ENCODE results near the gene CYTH3.

CYTH3 gene

GRCh38 chr7:6164491-6164890, 107.9 kb downstream of the CYTH3 start:
- H3K4me1 ChIP-seq (ENCODE audit: control insufficient read depth, insufficient read depth, low read length), result peaks cover 37% of the 10 kb centered on the region
- H3K9me3 ChIP-seq (ENCODE audit: control insufficient read depth in 2 of 2, low read length in 2 of 2), result no peaks in the 10 kb centered on the region
- H3K27me3 ChIP-seq (ENCODE audit: control insufficient read depth in 1 of 2, insufficient read depth in 2 of 2, low read length in 2 of 2), result no peaks in the 10 kb centered on the region
- H3K9ac ChIP-seq (ENCODE audit: low read length in 2 of 2), result no peak overlapping the region
- H3K27ac ChIP-seq (ENCODE audit: low read length), result no peak overlapping the region
- peaks cover 6% of the 10 kb centered on the region in 2 donors for H3K36me3 ChIP-seq (ENCODE audit: control insufficient read depth in 2 of 2, insufficient read depth in 2 of 2, low read length in 2 of 2)
- H3K4me3 ChIP-seq (ENCODE audit: low read length in 2 of 2), result no peak overlapping the region

- Histone ChIP-seq H3K27ac (ENCODE audit: low read length) (no peak overlapping the region), H3K4me1 (ENCODE audit: control insufficient read depth, insufficient read depth, low read length) (peaks cover 35% of the 10 kb centered on the region), H3K27me3 (ENCODE audit: control insufficient read depth in 1 of 2, insufficient read depth in 2 of 2, low read length in 2 of 2) (no peaks in the 10 kb centered on the region), H3K9ac (ENCODE audit: low read length in 2 of 2) (no peak overlapping the region), H3K9me3 (ENCODE audit: control insufficient read depth in 2 of 2, low read length in 2 of 2) (no peaks in the 10 kb centered on the region), H3K36me3 (ENCODE audit: control insufficient read depth in 2 of 2, insufficient read depth in 2 of 2, low read length in 2 of 2) (peaks cover 5 to 6% of the 10 kb centered on the region in 2 donors), H3K4me3 (ENCODE audit: low read length in 2 of 2) (no peak overlapping the region)
These were observed 108.4 kb downstream of the CYTH3 start for GRCh38 chr7:6164010-6164409.

- H3K9ac ChIP-seq (ENCODE audit: low read length in 2 of 2), result no peak overlapping the region
- peaks cover 6 to 7% of the 10 kb centered on the region in 2 donors for H3K36me3 ChIP-seq (ENCODE audit: control insufficient read depth in 2 of 2, insufficient read depth in 2 of 2, low read length in 2 of 2)
- H3K27me3 ChIP-seq (ENCODE audit: control insufficient read depth in 1 of 2, insufficient read depth in 2 of 2, low read length in 2 of 2), result no peaks in the 10 kb centered on the region
- peaks cover 34% of the 10 kb centered on the region for H3K4me1 ChIP-seq (ENCODE audit: control insufficient read depth, insufficient read depth, low read length)
- H3K4me3 ChIP-seq (ENCODE audit: low read length in 2 of 2), result no peak overlapping the region
- no peaks in the 10 kb centered on the region for H3K9me3 ChIP-seq (ENCODE audit: control insufficient read depth in 2 of 2, low read length in 2 of 2)
- peak overlapping the region; percentile 80 for H3K27ac ChIP-seq (ENCODE audit: low read length)
These were observed 109.0 kb downstream of the CYTH3 start for GRCh38 chr7:6163402-6163801.

GRCh38 chr7:6162650-6163366, 109.6 kb downstream of the CYTH3 start:
- Histone ChIP-seq H3K36me3 (ENCODE audit: control insufficient read depth in 2 of 2, insufficient read depth in 2 of 2, low read length in 2 of 2) (peaks cover 7 to 13% of the 10 kb centered on the region in 2 donors), H3K27me3 (ENCODE audit: control insufficient read depth in 1 of 2, insufficient read depth in 2 of 2, low read length in 2 of 2) (no peaks in the 10 kb centered on the region), H3K4me3 (ENCODE audit: low read length in 2 of 2) (peak overlapping the region in 1 of 2 donors; percentile 47), H3K9me3 (ENCODE audit: control insufficient read depth in 2 of 2, low read length in 2 of 2) (no peaks in the 10 kb centered on the region), H3K27ac (ENCODE audit: low read length) (peak overlapping the region; percentile 80), H3K4me1 (ENCODE audit: control insufficient read depth, insufficient read depth, low read length) (peaks cover 31% of the 10 kb centered on the region), H3K9ac (ENCODE audit: low read length in 2 of 2) (peak overlapping the region; percentile 30 to 64)

- no peaks in the 10 kb centered on the region for H3K9me3 ChIP-seq (ENCODE audit: control insufficient read depth in 2 of 2, low read length in 2 of 2)
- H3K36me3 ChIP-seq (ENCODE audit: control insufficient read depth in 2 of 2, insufficient read depth in 2 of 2, low read length in 2 of 2), result peaks cover 11 to 17% of the 10 kb centered on the region in 2 donors
- H3K27me3 ChIP-seq (ENCODE audit: control insufficient read depth in 1 of 2, insufficient read depth in 2 of 2, low read length in 2 of 2), result no peaks in the 10 kb centered on the region
- H3K4me1 ChIP-seq (ENCODE audit: control insufficient read depth, insufficient read depth, low read length), result peaks cover 26% of the 10 kb centered on the region
- peak overlapping the region; percentile 80 for H3K27ac ChIP-seq (ENCODE audit: low read length)
- H3K9ac ChIP-seq (ENCODE audit: low read length in 2 of 2), result peak overlapping the region; percentile 30 to 64
- H3K4me3 ChIP-seq (ENCODE audit: low read length in 2 of 2), result peak overlapping the region; percentile 23 to 47
These were observed 110.1 kb downstream of the CYTH3 start for GRCh38 chr7:6162331-6162620.

GRCh38 chr7:6161463-6162330, 110.7 kb downstream of the CYTH3 start:
- no peaks in the 10 kb centered on the region for H3K27me3 ChIP-seq (ENCODE audit: control insufficient read depth in 1 of 2, insufficient read depth in 2 of 2, low read length in 2 of 2)
- H3K9me3 ChIP-seq (ENCODE audit: control insufficient read depth in 2 of 2, low read length in 2 of 2), result no peaks in the 10 kb centered on the region
- peak overlapping the region; percentile 30 to 64 for H3K9ac ChIP-seq (ENCODE audit: low read length in 2 of 2)
- peaks cover 15 to 22% of the 10 kb centered on the region in 2 donors for H3K36me3 ChIP-seq (ENCODE audit: control insufficient read depth in 2 of 2, insufficient read depth in 2 of 2, low read length in 2 of 2)
- peak overlapping the region in 1 of 2 donors; percentile 23 for H3K4me3 ChIP-seq (ENCODE audit: low read length in 2 of 2)
- H3K27ac ChIP-seq (ENCODE audit: low read length), result peak overlapping the region; percentile 80
- peaks cover 23% of the 10 kb centered on the region for H3K4me1 ChIP-seq (ENCODE audit: control insufficient read depth, insufficient read depth, low read length)

GRCh38 chr7:6160191-6160623, 112.2 kb downstream of the CYTH3 start:
- H3K36me3 ChIP-seq (ENCODE audit: control insufficient read depth in 2 of 2, insufficient read depth in 2 of 2, low read length in 2 of 2), result peaks cover 22 to 28% of the 10 kb centered on the region in 2 donors
- no peaks in the 10 kb centered on the region for H3K9me3 ChIP-seq (ENCODE audit: control insufficient read depth in 2 of 2, low read length in 2 of 2)
- H3K9ac ChIP-seq (ENCODE audit: low read length in 2 of 2), result peak overlapping the region in 1 of 2 donors; percentile 56
- peak overlapping the region; percentile 14 to 52 for H3K4me3 ChIP-seq (ENCODE audit: low read length in 2 of 2)
- H3K27ac ChIP-seq (ENCODE audit: low read length), result peak overlapping the region; percentile 70
- no peaks in the 10 kb centered on the region for H3K27me3 ChIP-seq (ENCODE audit: control insufficient read depth in 1 of 2, insufficient read depth in 2 of 2, low read length in 2 of 2)
- peaks cover 23% of the 10 kb centered on the region for H3K4me1 ChIP-seq (ENCODE audit: control insufficient read depth, insufficient read depth, low read length)

GRCh38 chr7:6159524-6160031, 112.8 kb downstream of the CYTH3 start:
- Histone ChIP-seq H3K27me3 (ENCODE audit: control insufficient read depth in 1 of 2, insufficient read depth in 2 of 2, low read length in 2 of 2) (no peaks in the 10 kb centered on the region), H3K4me1 (ENCODE audit: control insufficient read depth, insufficient read depth, low read length) (peaks cover 23% of the 10 kb centered on the region), H3K9ac (ENCODE audit: low read length in 2 of 2) (peak overlapping the region in 1 of 2 donors; percentile 56), H3K36me3 (ENCODE audit: control insufficient read depth in 2 of 2, insufficient read depth in 2 of 2, low read length in 2 of 2) (peaks cover 23 to 27% of the 10 kb centered on the region in 2 donors), H3K4me3 (ENCODE audit: low read length in 2 of 2) (no peak overlapping the region), H3K27ac (ENCODE audit: low read length) (peak overlapping the region; percentile 70), H3K9me3 (ENCODE audit: control insufficient read depth in 2 of 2, low read length in 2 of 2) (no peaks in the 10 kb centered on the region)

- Histone ChIP-seq H3K9me3 (ENCODE audit: control insufficient read depth in 2 of 2, low read length in 2 of 2) (no peaks in the 10 kb centered on the region), H3K9ac (ENCODE audit: low read length in 2 of 2) (no peak overlapping the region), H3K36me3 (ENCODE audit: control insufficient read depth in 2 of 2, insufficient read depth in 2 of 2, low read length in 2 of 2) (peaks cover 20 to 28% of the 10 kb centered on the region in 2 donors), H3K27ac (ENCODE audit: low read length) (peak overlapping the region; percentile 70), H3K4me3 (ENCODE audit: low read length in 2 of 2) (no peak overlapping the region), H3K27me3 (ENCODE audit: control insufficient read depth in 1 of 2, insufficient read depth in 2 of 2, low read length in 2 of 2) (no peaks in the 10 kb centered on the region), H3K4me1 (ENCODE audit: control insufficient read depth, insufficient read depth, low read length) (peaks cover 23% of the 10 kb centered on the region)
These were observed 113.3 kb downstream of the CYTH3 start for GRCh38 chr7:6159097-6159483.

GRCh38 chr7:6158424-6159096, 113.9 kb downstream of the CYTH3 start:
- H3K9ac ChIP-seq (ENCODE audit: low read length in 2 of 2), result no peak overlapping the region
- H3K27ac ChIP-seq (ENCODE audit: low read length), result no peak overlapping the region
- no peaks in the 10 kb centered on the region for H3K27me3 ChIP-seq (ENCODE audit: control insufficient read depth in 1 of 2, insufficient read depth in 2 of 2, low read length in 2 of 2)
- peaks cover 23% of the 10 kb centered on the region for H3K4me1 ChIP-seq (ENCODE audit: control insufficient read depth, insufficient read depth, low read length)
- H3K36me3 ChIP-seq (ENCODE audit: control insufficient read depth in 2 of 2, insufficient read depth in 2 of 2, low read length in 2 of 2), result peaks cover 20 to 31% of the 10 kb centered on the region in 2 donors
- H3K4me3 ChIP-seq (ENCODE audit: low read length in 2 of 2), result no peak overlapping the region
- H3K9me3 ChIP-seq (ENCODE audit: control insufficient read depth in 2 of 2, low read length in 2 of 2), result no peaks in the 10 kb centered on the region

All from stomach smooth muscle (tissue), 2 donors.